B cell (primary cell): ENCODE data around the gene AP3S1. TPM values are rescaled to one million over a fixed set of nuclear protein-coding genes. Genes with fewer than 3 reads are reported as not detected.

Source experiments
- ATAC-seq: fragments of 200-7000 bp; cut with Tn5 transposase; one replicate; pipeline ENCODE4 v1.10.0; 2021; ENCODE audit warnings: low read depth, mild to moderate bottlenecking, moderate number of reproducible peaks, moderate library complexity
- CTCF ChIA-PET: fragments of 350-600 bp; sonication (Branson Sonifier 250); formaldehyde crosslinking; loops from one replicate; lab custom pipeline; 2021; ENCODE audit warnings: antibody characterized with exemption, inconsistent platforms; lab: Charles Lee
- POLR2A ChIA-PET: fragments of 350-600 bp; sonication (Branson Sonifier 250); formaldehyde crosslinking; loops from one replicate; lab custom pipeline; 2021; ENCODE audit warnings: antibody characterized with exemption; lab: Charles Lee
- DNase-seq: peaks from one replicate; pipeline ENCODE4 v3.0.0; 2013
- H2AFZ ChIP-seq: 2 replicates; pipeline ENCODE4 v1.6.1; 2012; ENCODE audit warnings: mild to moderate bottlenecking, low read depth, low read length; ENCODE audit not compliant: insufficient read depth, poor library complexity, severe bottlenecking
- H3K27ac ChIP-seq, 2 donors: 1 replicate in 1 of 2; 2 replicates in 1 of 2; pipeline ENCODE4 v1.5.1; 2012 to 2013; ENCODE audit warnings: low read length in 2 of 2, mild to moderate bottlenecking in 2 of 2, moderate library complexity in 1 of 2
- H3K27me3 ChIP-seq, 4 experiments: fragments of 200-600 bp in 1 of 4; sonication (generic) in 1 of 4; replicated peaks in 1 of 4; 1 replicate in 2 of 4; 2 replicates in 2 of 4; pipeline versions ENCODE4 v1.6.1 to v1.7.0; 2013 to 2016; ENCODE audit warnings: low read length in 3 of 4, mild to moderate bottlenecking in 2 of 4, mixed read lengths in 1 of 4, moderate library complexity in 1 of 4; ENCODE audit not compliant: insufficient read depth in 4 of 4, control insufficient read depth in 3 of 4; ENCODE audit errors: control extremely low read depth in 1 of 4
- H3K36me3 ChIP-seq, 2 experiments: replicated peaks in 1 of 2; 1 replicate in 1 of 2; 2 replicates in 1 of 2; pipeline versions ENCODE4 v1.6.1 to v1.7.1; 2013; ENCODE audit warnings: low read length in 1 of 2; ENCODE audit not compliant: insufficient read depth in 2 of 2, control insufficient read depth in 1 of 2; ENCODE audit errors: control extremely low read depth in 1 of 2, extremely low read depth in 1 of 2
- H3K4me1 ChIP-seq, 2 donors: fragments of 200-600 bp in 1 of 2; sonication (generic) in 1 of 2; 1 replicate in 1 of 2; 2 replicates in 1 of 2; pipeline versions ENCODE4 v1.5.1 to v1.6.1; 2013 to 2017; ENCODE audit warnings: low read length in 2 of 2; ENCODE audit not compliant: control insufficient read depth in 2 of 2, insufficient read depth in 2 of 2
- H3K4me2 ChIP-seq: replicated peaks from 2 replicates; pipeline ENCODE3; 2012; ENCODE audit warnings: mild to moderate bottlenecking, low read depth, low read length; ENCODE audit not compliant: poor library complexity, severe bottlenecking
- H3K4me3 ChIP-seq, 5 experiments: fragments of 200-600 bp in 1 of 5; sonication (generic) in 1 of 5; 1 replicate in 3 of 5; 2 replicates in 2 of 5; pipeline versions ENCODE4 v1.5.1 to v1.7.0; 2011 to 2016; ENCODE audit warnings: low read length in 4 of 5, mild to moderate bottlenecking in 4 of 5, low read depth in 2 of 5, control low read depth in 1 of 5, moderate library complexity in 1 of 5; ENCODE audit not compliant: insufficient read depth in 1 of 5; ENCODE audit errors: control extremely low read depth in 1 of 5, extremely low read depth in 1 of 5
- H3K79me2 ChIP-seq: fragments of 200-600 bp; sonication (generic); one replicate; pipeline ENCODE4 v1.6.0; 2016; ENCODE audit warnings: low read length; ENCODE audit not compliant: control insufficient read depth, insufficient read depth
- H3K9ac ChIP-seq: fragments of 200-600 bp; sonication (generic); 2 replicates; pipeline ENCODE4 v1.6.1; 2017; ENCODE audit warnings: mild to moderate bottlenecking, low read length, moderate library complexity
- H3K9me3 ChIP-seq, 3 donors: one replicate each; pipeline versions ENCODE4 v1.6.1 to v1.7.1; 2013; ENCODE audit warnings: low read length in 2 of 3; ENCODE audit not compliant: control insufficient read depth in 2 of 3, insufficient read depth in 1 of 3; ENCODE audit errors: control extremely low read depth in 1 of 3
- H4K20me1 ChIP-seq: 2 replicates; pipeline ENCODE4 v1.6.0; 2012; ENCODE audit warnings: mild to moderate bottlenecking, low read length; ENCODE audit not compliant: insufficient read depth, control insufficient read depth, poor library complexity, severe bottlenecking
- H3K27ac Mint-ChIP-seq: one replicate; pipeline ENCODE4 v1.8.0; 2021; ENCODE audit warnings: mixed read lengths
- H3K27me3 Mint-ChIP-seq: one replicate; pipeline ENCODE4 v1.8.0; 2021; ENCODE audit warnings: mixed read lengths
- H3K4me1 Mint-ChIP-seq: one replicate; pipeline ENCODE4 v1.8.0; 2021; ENCODE audit warnings: mixed read lengths
- H3K4me3 Mint-ChIP-seq: one replicate; pipeline ENCODE4 v1.8.0; 2021; ENCODE audit warnings: mixed read lengths
- H3K9me3 Mint-ChIP-seq: one replicate; pipeline ENCODE4 v1.8.0; 2022; ENCODE audit warnings: mixed read lengths; ENCODE audit not compliant: insufficient read depth
- CTCF ChIP-seq: fragments of 200-600 bp; IDR thresholded peaks from one replicate; pipeline ENCODE4 v1.8.0; 2022; ENCODE audit warnings: antibody characterized with exemption, mild to moderate bottlenecking
- EZH2 ChIP-seq: IDR thresholded peaks from 2 replicates; pipeline ENCODE4 v1.6.1; 2012; ENCODE audit warnings: borderline replicate concordance, low read depth, mild to moderate bottlenecking, moderate library complexity, low read length; ENCODE audit not compliant: insufficient read depth, poor library complexity, severe bottlenecking
- WGBS: methylation state at CpG from one replicate; pipeline ENCODE4 v1.1.5; 2013; ENCODE audit warnings: missing lambda C conversion rate; ENCODE audit not compliant: insufficient coverage; 5-methylcytosine and 5-hydroxymethylcytosine counted together
- intact Hi-C: fragments of 100-400 bp; cut with micrococcal nuclease; formaldehyde crosslinking; loops from one replicate; pipeline ENCODE4 v1.10.0; 2022
- polyA plus RNA-seq: library from polyadenylated mRNA; depleted of rRNA; stranded (reverse); fragments of >200 nt; gene quantifications from 2 replicates; pipeline ENCODE4 v1.2.3, GENCODE V29; 2012
- total RNA-seq, 2 donors: library from RNA; stranded (reverse); fragments of 120-200 nt in 1 of 2; gene quantifications; 1 replicate in 1 of 2; 2 replicates in 1 of 2; pipeline versions ENCODE4 v1.2.3 to v1.2.4, GENCODE V29; 2013 to 2022

The AP3S1 gene
- total and polyA plus RNA-seq, 2 donors (not counting 1 experiment from before 2014, with no cell fraction given), result 12.8 to 47.6 TPM

GRCh38 chr5:115809946-115810345, 31.8 kb upstream of the AP3S1 start:
- Histone ChIP-seq H3K27ac (no peak overlapping the region), H3K36me3 (no peaks in the 10 kb centered on the region), H3K4me1 (peaks cover 0 to 2% of the 10 kb centered on the region in 2 donors), H3K4me3 (no peak overlapping the region), H3K4me2 (no peak overlapping the region), H3K9me3 (no peaks in the 10 kb centered on the region), H3K9ac (no peak overlapping the region), H2AFZ (no peak overlapping the region), H3K79me2 (no peaks in the 10 kb centered on the region), H4K20me1 (no peaks in the 10 kb centered on the region), H3K27me3 (peaks cover 0 to 15% (median 15%) of the 10 kb centered on the region in 4 experiments)
- ChIA-PET CTCF (interaction anchor here (1.2 kb wide), 1 partner anchor 9 kb away, joined by 3 read pairs; no protein-coding TSS in a partner anchor), POLR2A (no interaction called here)
- ATAC-seq (no peak), DNase-seq (no peak)
- WGBS, result no CpG with 5 or more reads among the region's 2 CpGs
- Mint-ChIP-seq H3K27me3 (peaks cover 44% of the 10 kb centered on the region), H3K4me3 (no peak overlapping the region), H3K4me1 (peaks cover 2% of the 10 kb centered on the region), H3K27ac (no peak overlapping the region), H3K9me3 (no peaks in the 10 kb centered on the region)
- intact Hi-C loops, result no loop called here
- TF ChIP-seq CTCF (no peak), EZH2 (no peak)

DNA sequence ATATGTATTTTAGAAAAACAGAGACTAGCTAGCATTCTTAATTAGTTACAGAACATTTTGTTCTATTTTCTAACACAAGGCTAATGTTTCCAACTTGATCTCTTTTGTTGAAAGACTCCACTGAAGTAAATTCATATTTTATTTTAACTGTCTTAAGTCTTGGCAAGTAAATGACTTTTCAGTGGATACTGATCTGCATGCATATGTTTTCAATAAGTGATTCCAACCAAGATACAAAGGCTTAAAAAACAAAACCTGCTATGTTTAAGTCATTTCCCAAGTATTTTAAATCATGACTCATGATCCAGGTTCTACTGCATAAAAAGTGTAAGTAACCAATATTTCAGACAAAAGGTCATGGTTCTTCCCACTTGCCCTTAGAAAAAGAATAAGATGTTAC, 31.0 kb upstream of the AP3S1 start:
- TF ChIP-seq EZH2 (no peak), CTCF (no peak)
- Histone ChIP-seq H2AFZ (no peak overlapping the region), H3K4me1 (peaks cover 7 to 10% of the 10 kb centered on the region in 2 donors), H3K36me3 (no peaks in the 10 kb centered on the region), H3K27me3 (peaks cover 0 to 23% (median 21%) of the 10 kb centered on the region in 4 experiments), H3K27ac (no peak overlapping the region), H3K4me3 (no peak overlapping the region), H3K9me3 (peaks cover 0 to 4% (median 0%) of the 10 kb centered on the region in 3 donors), H4K20me1 (no peaks in the 10 kb centered on the region), H3K79me2 (no peaks in the 10 kb centered on the region), H3K4me2 (no peak overlapping the region), H3K9ac (no peak overlapping the region)
- ChIA-PET POLR2A (no interaction called here), CTCF (interaction anchor here (1.2 kb wide), 1 partner anchor 9 kb away, joined by 3 read pairs; no protein-coding TSS in a partner anchor)
- Mint-ChIP-seq H3K27me3 (peaks cover 51% of the 10 kb centered on the region), H3K9me3 (no peaks in the 10 kb centered on the region), H3K4me3 (no peak overlapping the region), H3K4me1 (peaks cover 9% of the 10 kb centered on the region), H3K27ac (no peak overlapping the region)
- ATAC-seq (no peak), DNase-seq (no peak)
- intact Hi-C loops, result no loop called here
